Measurements from ENCODE around the gene ITFG2.

Gene ITFG2

GRCh38 chr12:2795291-2796186, 16.9 kb upstream of the ITFG2 start:
- DNase-seq = peak; percentile 54

DNA sequence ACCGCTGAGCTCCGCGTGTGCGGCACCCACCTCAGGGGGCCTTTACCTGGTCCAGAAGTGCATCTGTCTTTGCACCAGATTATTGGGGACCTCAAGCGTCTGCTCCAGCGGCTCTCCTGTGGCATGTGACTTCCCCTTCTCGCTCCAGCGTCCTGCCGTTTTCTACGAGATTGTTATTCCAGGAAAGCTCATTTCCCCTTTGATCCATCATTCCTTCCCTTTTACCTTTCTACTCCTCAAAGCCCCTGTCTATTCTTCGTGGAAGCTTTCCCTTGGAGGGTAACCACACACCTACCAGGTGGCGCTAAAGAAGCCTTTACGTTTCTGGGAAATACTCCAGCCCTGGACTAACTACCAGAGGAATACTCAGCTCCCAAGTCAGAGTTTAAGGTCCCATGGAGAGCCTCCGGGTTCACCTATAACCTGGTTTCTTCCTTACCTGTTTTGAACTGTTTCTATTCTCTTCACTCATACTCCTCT, 16.2 kb upstream of the ITFG2 start:
- no peak for DNase-seq

GRCh38 chr12:2797721-2798418, 14.6 kb upstream of the ITFG2 start:
- no peak for DNase-seq

GRCh38 chr12:2800046-2800570, 12.4 kb upstream of the ITFG2 start:
- no peak for DNase-seq

DNA sequence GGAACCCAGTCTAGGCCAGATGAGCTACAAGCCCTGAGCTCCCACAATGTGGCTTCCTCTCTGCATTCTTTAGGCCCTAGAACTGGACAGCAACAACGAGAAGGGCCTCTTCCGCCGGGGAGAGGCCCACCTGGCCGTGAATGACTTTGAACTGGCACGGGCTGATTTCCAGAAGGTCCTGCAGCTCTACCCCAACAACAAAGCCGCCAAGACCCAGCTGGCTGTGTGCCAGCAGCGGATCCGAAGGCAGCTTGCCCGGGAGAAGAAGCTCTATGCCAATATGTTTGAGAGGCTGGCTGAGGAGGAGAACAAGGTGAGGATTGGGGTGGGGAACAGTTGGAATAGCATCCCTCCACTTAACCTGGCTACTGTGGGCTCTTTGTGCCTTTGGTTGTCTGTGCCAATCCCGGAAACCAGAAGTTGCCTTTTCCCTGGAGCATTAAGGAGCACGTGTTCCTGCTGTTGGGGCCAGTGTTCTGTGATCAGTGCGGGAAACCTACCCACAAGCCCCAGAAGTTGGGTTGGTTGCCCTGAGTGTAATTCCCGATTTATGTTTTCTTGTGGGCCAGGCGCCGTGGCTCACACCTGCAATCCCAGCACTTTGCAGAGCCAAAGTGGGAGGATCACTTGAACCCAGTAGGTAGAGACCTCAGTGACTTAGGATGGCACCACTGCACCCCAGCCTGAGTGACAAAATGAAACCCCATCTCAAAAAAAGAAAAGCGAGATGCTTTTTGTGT, 11.3 kb upstream of the ITFG2 start:
- DNase-seq = no peak

- DNase-seq = no peak
Measured at GRCh38 chr12:2803635-2804392, 8.7 kb upstream of the ITFG2 start.

- DNase-seq = peak; percentile 35
Measured at GRCh38 chr12:2804393-2805142, 7.9 kb upstream of the ITFG2 start.

DNA sequence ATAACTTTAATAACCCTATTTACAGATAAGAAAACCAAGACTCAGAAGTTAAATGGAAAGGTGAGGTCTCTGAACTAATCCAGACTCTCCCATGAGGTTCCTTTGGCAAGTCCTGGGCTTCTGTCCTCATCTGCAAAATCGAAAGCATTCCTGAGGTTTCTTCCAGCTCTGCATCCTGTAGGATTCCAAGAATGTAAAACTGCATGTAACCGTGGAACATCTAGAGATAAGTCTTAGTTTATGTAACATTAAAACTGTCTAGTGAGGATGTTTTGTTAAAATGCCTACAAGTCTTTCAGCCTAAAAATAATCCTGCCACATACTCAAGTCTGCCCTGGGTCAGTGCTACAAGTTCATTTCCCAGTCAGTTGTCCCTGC, 7.3 kb upstream of the ITFG2 start:
- peak; percentile 53 for DNase-seq

DNA sequence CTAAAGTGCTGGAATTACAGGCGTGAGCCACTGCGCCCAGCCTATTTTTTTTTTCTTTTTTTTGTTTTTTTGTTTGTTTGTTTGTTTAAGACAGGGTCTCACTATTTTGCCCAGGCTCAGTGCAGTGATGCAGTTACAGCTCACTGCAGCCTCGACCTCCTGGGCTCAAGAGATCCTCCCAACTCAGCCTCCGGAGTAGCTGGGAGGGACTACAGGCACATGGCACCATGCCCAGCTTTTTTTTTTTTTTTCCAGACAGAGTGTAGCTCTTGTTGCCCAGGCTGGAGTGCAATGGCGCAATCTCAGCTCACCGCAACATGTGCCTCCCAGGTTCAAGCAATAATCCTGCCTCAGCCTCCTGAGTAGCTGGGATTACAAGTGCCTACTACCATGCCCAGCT, 5.8 kb upstream of the ITFG2 start:
- no peak for DNase-seq

- DNase-seq = no peak
Measured at GRCh38 chr12:2811801-2812200, 667 bp upstream of the ITFG2 start.

GRCh38 chr12:2813214-2814185, 1.0 kb downstream of the ITFG2 start:
- DNase-seq = peak; percentile 69

DNA sequence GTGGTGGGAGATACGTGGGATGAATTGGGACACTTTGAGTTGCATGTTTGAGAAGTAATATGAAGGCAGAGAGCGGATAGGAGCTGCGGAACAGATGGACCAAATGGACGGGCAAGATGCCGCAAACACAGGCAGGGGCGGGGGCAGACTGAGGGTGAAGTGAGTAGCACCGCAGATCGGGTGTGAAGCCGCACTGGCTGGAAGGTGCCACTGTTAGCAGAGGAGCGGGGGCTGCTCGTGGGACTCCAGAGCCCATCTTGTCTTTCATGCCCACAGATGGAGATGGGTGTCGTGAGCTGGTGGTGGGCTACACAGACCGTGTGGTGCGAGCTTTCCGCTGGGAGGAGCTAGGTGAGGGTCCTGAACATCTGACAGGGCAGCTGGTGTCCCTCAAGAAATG, 7.3 kb downstream of the ITFG2 start:
- no peak for DNase-seq

DNA sequence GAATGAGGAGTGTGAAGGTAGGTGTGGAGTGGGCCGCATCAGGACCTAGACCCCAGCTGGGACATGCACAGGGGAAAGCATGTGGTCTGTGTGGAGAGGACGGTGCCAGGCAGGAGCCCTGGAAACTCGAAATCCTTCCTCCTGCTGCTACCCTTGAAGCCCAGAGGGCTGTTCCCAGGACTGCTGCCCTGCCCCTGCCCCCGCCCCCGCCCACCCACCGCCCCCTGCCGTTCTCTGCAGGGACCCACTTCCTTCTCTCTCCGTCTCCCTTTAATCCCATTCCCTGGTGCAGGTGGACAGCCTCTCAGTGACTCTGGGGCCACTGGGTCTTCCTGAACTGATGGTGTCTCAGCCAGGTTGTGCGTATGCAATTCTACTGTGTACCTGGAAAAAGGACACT, 8.0 kb downstream of the ITFG2 start:
- DNase-seq = no peak

DNA sequence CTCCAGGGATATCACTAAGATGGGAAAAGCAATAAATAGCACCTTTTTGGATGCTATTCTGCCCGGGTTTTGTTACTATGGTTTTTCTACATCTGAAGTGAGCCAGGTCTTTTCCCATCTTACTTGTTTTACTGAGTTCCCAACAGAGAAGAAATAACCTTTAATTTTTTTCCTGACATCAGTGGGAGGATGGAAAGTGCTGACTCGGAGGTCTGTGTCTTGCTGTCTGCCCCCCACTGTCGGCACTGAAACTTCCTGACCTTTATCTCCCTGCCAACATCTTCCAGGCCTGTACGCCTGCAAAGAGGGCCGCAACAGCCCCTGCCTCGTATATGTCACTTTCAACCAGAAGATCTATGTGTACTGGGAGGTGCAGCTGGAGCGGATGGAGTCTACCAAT, 11.0 kb downstream of the ITFG2 start:
- no peak for DNase-seq

DNA sequence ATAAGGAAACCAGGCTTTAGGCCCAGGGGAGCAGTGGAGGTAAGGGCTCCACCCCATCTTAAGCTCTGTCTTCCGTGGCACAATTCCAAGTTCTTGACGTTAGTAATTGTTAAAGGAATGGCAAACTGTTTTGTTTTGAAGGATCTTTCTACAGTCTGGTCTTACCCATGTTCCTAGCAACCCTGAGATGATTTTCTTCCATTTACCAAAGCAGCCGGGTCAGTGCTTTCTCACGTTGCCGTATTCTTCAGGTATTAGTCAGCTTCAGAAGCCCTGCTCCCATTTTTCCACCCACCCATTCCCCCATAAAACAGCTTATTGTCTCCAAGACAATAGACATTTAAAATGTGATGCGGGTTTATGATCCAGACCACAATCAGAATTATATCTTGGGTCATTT, 12.1 kb downstream of the ITFG2 start:
- DNase-seq = no peak

DNA sequence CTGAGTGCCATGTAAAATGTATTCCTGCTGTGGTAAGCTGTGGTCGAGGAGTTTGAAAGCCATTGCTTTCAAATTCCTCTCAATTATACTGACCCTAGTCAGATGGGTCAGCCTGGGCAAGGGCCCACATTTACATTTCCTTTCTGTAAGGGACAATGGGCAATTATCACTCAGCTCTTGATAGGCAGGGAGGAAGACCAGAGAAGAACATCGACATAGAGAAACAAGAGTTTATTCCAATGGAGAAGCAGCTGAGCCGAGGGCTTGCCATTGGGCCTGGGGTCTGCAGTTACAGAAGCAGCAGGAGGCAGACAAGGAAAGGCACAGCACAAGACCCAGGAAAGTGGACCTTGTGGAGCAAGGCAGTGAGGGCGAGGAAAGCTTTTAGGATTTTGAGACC, 12.7 kb downstream of the ITFG2 start:
- no peak for DNase-seq

GRCh38 chr12:2826036-2826435, 13.6 kb downstream of the ITFG2 start:
- DNase-seq = no peak

- DNase-seq = no peak
Measured at GRCh38 chr12:2826721-2827515, 14.4 kb downstream of the ITFG2 start.

DNA sequence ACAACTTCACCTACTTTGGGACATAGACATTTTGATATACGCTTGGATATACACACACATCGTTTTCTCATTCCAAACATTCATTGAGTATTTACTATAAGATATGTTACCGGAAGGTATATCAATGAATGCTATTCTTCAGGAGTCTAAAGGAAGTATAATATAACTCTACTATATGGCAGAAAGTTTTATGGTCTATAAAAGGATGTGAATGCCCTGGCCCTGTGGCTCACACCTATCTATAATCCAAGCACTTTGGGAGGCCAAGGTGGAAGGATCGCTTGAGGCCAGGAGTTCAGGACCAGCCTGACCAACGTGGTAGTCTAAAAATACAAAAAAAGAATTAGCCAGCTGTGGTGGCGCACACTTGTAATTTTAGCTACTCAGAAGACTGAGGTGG, 16.8 kb downstream of the ITFG2 start:
- DNase-seq = no peak

Measured in fibroblast of skin of right quadriceps (primary cell).